IPS DF 6.9 (cell line): ENCODE measurements around the gene SFMBT1.

Experiments
- DNase-seq: peaks from one replicate; pipeline ENCODE4 v3.0.0-alpha.2; 2013; ENCODE audit warnings: low read depth, low spot score
- H3K27ac ChIP-seq: one replicate; pipeline ENCODE4 v1.5.1; 2013; ENCODE audit warnings: low read length, control low read depth
- H3K27me3 ChIP-seq: 2 replicates; pipeline ENCODE4 v1.6.1; 2013; ENCODE audit warnings: mild to moderate bottlenecking, low read length; ENCODE audit not compliant: control insufficient read depth, insufficient read depth
- H3K36me3 ChIP-seq: 2 replicates; pipeline ENCODE4 v1.6.1; 2013; ENCODE audit warnings: low read length; ENCODE audit not compliant: control insufficient read depth, insufficient read depth
- H3K4me1 ChIP-seq: 2 replicates; pipeline ENCODE4 v1.6.1; 2013; ENCODE audit warnings: low read length; ENCODE audit not compliant: control insufficient read depth, insufficient read depth
- H3K4me3 ChIP-seq: 2 replicates; pipeline ENCODE4 v1.5.1; 2013; ENCODE audit warnings: mild to moderate bottlenecking, low read length
- H3K9me3 ChIP-seq: 2 replicates; pipeline ENCODE4 v1.6.1; 2013; ENCODE audit warnings: low read length, inconsistent platforms; ENCODE audit not compliant: control insufficient read depth, insufficient read depth
- WGBS: extraction: QIAGEN DNeasy Blood & Tissue Kit; methylation state at CpG from one replicate; pipeline ENCODE4 v1.1.7; 2013; ENCODE audit warnings: mixed read lengths, missing lambda C conversion rate; ENCODE audit not compliant: insufficient read length, insufficient coverage; 5-methylcytosine and 5-hydroxymethylcytosine counted together

Gene SFMBT1

GRCh38 chr3:52998771-52999513, 46.9 kb downstream of the SFMBT1 start:
- Histone ChIP-seq H3K27ac (no peak overlapping the region), H3K27me3 (no peaks in the 10 kb centered on the region), H3K9me3 (no peaks in the 10 kb centered on the region), H3K4me3 (no peak overlapping the region), H3K36me3 (no peaks in the 10 kb centered on the region), H3K4me1 (no peaks in the 10 kb centered on the region)
- no peak for DNase-seq
- WGBS = no CpG with 5 or more reads among the region's 41 CpGs

GRCh38 chr3:52990637-52991036, 55.2 kb downstream of the SFMBT1 start:
- WGBS = 100% methylated on average over 1 of the region's 2 CpGs
- H3K27me3 ChIP-seq = no peaks in the 10 kb centered on the region

GRCh38 chr3:52986938-52987337, 58.9 kb downstream of the SFMBT1 start:
- Histone ChIP-seq H3K27ac (no peak overlapping the region), H3K9me3 (no peaks in the 10 kb centered on the region), H3K36me3 (no peaks in the 10 kb centered on the region), H3K4me1 (no peaks in the 10 kb centered on the region), H3K4me3 (no peak overlapping the region), H3K27me3 (no peaks in the 10 kb centered on the region)
- DNase-seq = no peak
- WGBS = no CpG with 5 or more reads among the region's 3 CpGs

More at GRCh38 chr3:52990637-52991036, 55.2 kb downstream of the SFMBT1 start:
- no peak overlapping the region for H3K4me3 ChIP-seq
- DNase-seq = no peak
- H3K4me1 ChIP-seq = no peaks in the 10 kb centered on the region
- H3K36me3 ChIP-seq = no peaks in the 10 kb centered on the region
- H3K27ac ChIP-seq = no peak overlapping the region
- H3K9me3 ChIP-seq = no peaks in the 10 kb centered on the region

GRCh38 chr3:52986049-52986448, 59.8 kb downstream of the SFMBT1 start:
- no peak overlapping the region for H3K27ac ChIP-seq
- H3K27me3 ChIP-seq = no peaks in the 10 kb centered on the region
- no CpG with 5 or more reads among the region's 1 CpG for WGBS

GRCh38 chr3:52983828-52984227, 62.0 kb downstream of the SFMBT1 start:
- no peak overlapping the region for H3K4me3 ChIP-seq
- no peak for DNase-seq
- no peaks in the 10 kb centered on the region for H3K9me3 ChIP-seq
- H3K27ac ChIP-seq = no peak overlapping the region
- no peaks in the 10 kb centered on the region for H3K36me3 ChIP-seq
- no peaks in the 10 kb centered on the region for H3K27me3 ChIP-seq
- no peaks in the 10 kb centered on the region for H3K4me1 ChIP-seq

More at GRCh38 chr3:52986049-52986448, 59.8 kb downstream of the SFMBT1 start:
- no peaks in the 10 kb centered on the region for H3K36me3 ChIP-seq
- H3K9me3 ChIP-seq = no peaks in the 10 kb centered on the region
- no peak for DNase-seq
- no peaks in the 10 kb centered on the region for H3K4me1 ChIP-seq
- no peak overlapping the region for H3K4me3 ChIP-seq

- no CpG with 5 or more reads among the region's 5 CpGs for WGBS
- DNase-seq = no peak
- Histone ChIP-seq H3K27me3 (no peaks in the 10 kb centered on the region), H3K36me3 (no peaks in the 10 kb centered on the region), H3K27ac (no peak overlapping the region), H3K4me3 (no peak overlapping the region), H3K4me1 (no peaks in the 10 kb centered on the region), H3K9me3 (no peaks in the 10 kb centered on the region)
These were observed 62.5 kb downstream of the SFMBT1 start for GRCh38 chr3:52983336-52983807.

GRCh38 chr3:52982839-52983238, 63.0 kb downstream of the SFMBT1 start:
- Histone ChIP-seq H3K4me1 (no peaks in the 10 kb centered on the region), H3K27ac (no peak overlapping the region), H3K9me3 (no peaks in the 10 kb centered on the region), H3K4me3 (no peak overlapping the region), H3K36me3 (no peaks in the 10 kb centered on the region), H3K27me3 (no peaks in the 10 kb centered on the region)
- no peak for DNase-seq
- no CpG with 5 or more reads among the region's 2 CpGs for WGBS

GRCh38 chr3:52979190-52979983, 66.5 kb downstream of the SFMBT1 start:
- no peak for DNase-seq
- Histone ChIP-seq H3K27ac (no peak overlapping the region), H3K27me3 (no peaks in the 10 kb centered on the region), H3K4me3 (no peak overlapping the region), H3K4me1 (no peaks in the 10 kb centered on the region), H3K9me3 (no peaks in the 10 kb centered on the region), H3K36me3 (no peaks in the 10 kb centered on the region)
- WGBS = no CpG with 5 or more reads among the region's 5 CpGs

GRCh38 chr3:52978109-52978754, 67.6 kb downstream of the SFMBT1 start:
- H3K36me3 ChIP-seq = no peaks in the 10 kb centered on the region
- H3K4me1 ChIP-seq = no peaks in the 10 kb centered on the region
- no peak for DNase-seq
- no peak overlapping the region for H3K4me3 ChIP-seq
- 100% methylated on average over 1 of the region's 3 CpGs for WGBS
- no peaks in the 10 kb centered on the region for H3K27me3 ChIP-seq
- H3K27ac ChIP-seq = no peak overlapping the region
- H3K9me3 ChIP-seq = no peaks in the 10 kb centered on the region

GRCh38 chr3:52973806-52974205, 72.1 kb downstream of the SFMBT1 start:
- Histone ChIP-seq H3K4me1 (no peaks in the 10 kb centered on the region), H3K27me3 (no peaks in the 10 kb centered on the region), H3K9me3 (no peaks in the 10 kb centered on the region), H3K36me3 (no peaks in the 10 kb centered on the region), H3K27ac (no peak overlapping the region), H3K4me3 (no peak overlapping the region)
- no peak for DNase-seq
- no CpG with 5 or more reads among the region's 4 CpGs for WGBS
